ENCODE results near the gene COL9A3.

The COL9A3 gene

GRCh38 chr20:62885896-62886708, 69.3 kb downstream of the COL9A3 start:
- TF ChIP-seq SPI1 (IDR thresholded peaks at IDR 0.05; ENCODE audit: low read depth, low read length) (no peak), POU2F2 (IDR thresholded peaks at IDR 0.05; ENCODE audit: low read depth, low read length) (no peak), POLR2A (IDR thresholded peaks at IDR 0.05; ENCODE audit: low read depth, low read length) (no peak), TAF1 (IDR thresholded peaks at IDR 0.05; ENCODE audit: low read depth, low read length) (no peak)
- DNase-seq (ENCODE audit: insufficient read length, low spot score) (no peak), FAIRE-seq (no peak)

DNA sequence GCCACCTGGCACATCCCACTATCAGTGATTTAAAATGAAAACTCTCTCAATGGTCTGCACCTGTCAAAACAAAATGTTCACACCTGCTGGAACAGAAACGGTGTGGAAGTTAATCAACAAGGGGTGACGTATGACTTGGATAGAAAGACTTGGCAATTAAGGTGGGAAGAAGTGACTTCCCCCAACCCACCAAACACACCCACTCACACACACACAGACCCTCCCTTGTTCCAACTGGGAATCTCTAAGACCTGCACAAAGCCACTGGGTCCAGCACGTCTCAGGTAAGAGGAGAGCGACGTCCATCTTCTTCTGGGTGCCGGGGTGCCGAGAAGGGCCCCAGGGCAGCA, 69.8 kb downstream of the COL9A3 start:
- TF ChIP-seq POLR2A (IDR thresholded peaks at IDR 0.05; ENCODE audit: low read depth, low read length) (no peak), TAF1 (IDR thresholded peaks at IDR 0.05; ENCODE audit: low read depth, low read length) (no peak), POU2F2 (IDR thresholded peaks at IDR 0.05; ENCODE audit: low read depth, low read length) (no peak), POLR2AphosphoS5 (IDR thresholded peaks at IDR 0.05; ENCODE audit: low read depth, low read length) (no peak), SPI1 (IDR thresholded peaks at IDR 0.05; ENCODE audit: low read depth, low read length) (no peak), PAX5 (IDR thresholded peaks at IDR 0.05; ENCODE audit: insufficient read depth, low read length, severe bottlenecking) (no peak)
- FAIRE-seq: no peak
- DNase-seq (ENCODE audit: insufficient read length, low spot score): no peak

- DNase-seq (ENCODE audit: insufficient read length, low spot score): no peak
- no peak for FAIRE-seq
- TF ChIP-seq TAF1 (IDR thresholded peaks at IDR 0.05; ENCODE audit: low read depth, low read length) (no peak), SPI1 (IDR thresholded peaks at IDR 0.05; ENCODE audit: low read depth, low read length) (no peak), POLR2A (IDR thresholded peaks at IDR 0.05; ENCODE audit: low read depth, low read length) (no peak), POLR2AphosphoS5 (IDR thresholded peaks at IDR 0.05; ENCODE audit: low read depth, low read length) (no peak), PAX5 (IDR thresholded peaks at IDR 0.05; ENCODE audit: insufficient read depth, low read length, severe bottlenecking) (no peak)
These were observed 70.5 kb downstream of the COL9A3 start for GRCh38 chr20:62887152-62887859.

DNA sequence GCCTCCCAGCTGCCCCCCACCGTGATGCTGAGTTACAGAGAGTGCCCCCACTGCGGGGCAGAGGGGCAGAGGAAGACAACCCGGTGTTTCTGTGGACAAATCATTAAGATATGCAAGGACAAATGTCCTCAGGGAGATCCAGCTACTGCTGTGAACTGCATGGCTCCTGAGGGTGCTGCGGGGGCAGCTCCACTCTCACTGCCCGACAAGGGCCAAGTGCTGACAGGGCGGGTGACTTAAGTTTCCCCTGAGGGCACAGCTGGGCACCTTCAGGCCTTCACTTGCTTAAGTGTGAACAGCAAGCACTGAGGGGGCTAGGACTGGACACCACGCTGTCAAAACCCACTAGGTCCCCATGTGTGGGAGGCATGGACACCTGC, 71.0 kb downstream of the COL9A3 start:
- no peak for TF ChIP-seq POU2F2 (IDR thresholded peaks at IDR 0.05; ENCODE audit: low read depth, low read length)
- no peak for TF ChIP-seq POLR2AphosphoS5 (IDR thresholded peaks at IDR 0.05; ENCODE audit: low read depth, low read length)
- TF ChIP-seq TAF1 (IDR thresholded peaks at IDR 0.05; ENCODE audit: low read depth, low read length): no peak
- TF ChIP-seq PAX5 (IDR thresholded peaks at IDR 0.05; ENCODE audit: insufficient read depth, low read length, severe bottlenecking): no peak
- TF ChIP-seq POLR2A (IDR thresholded peaks at IDR 0.05; ENCODE audit: low read depth, low read length): no peak
- TF ChIP-seq SPI1 (IDR thresholded peaks at IDR 0.05; ENCODE audit: low read depth, low read length): no peak
- FAIRE-seq: no peak
- DNase-seq (ENCODE audit: insufficient read length, low spot score): no peak

GRCh38 chr20:62888406-62888805, 71.6 kb downstream of the COL9A3 start:
- TF ChIP-seq PAX5 (IDR thresholded peaks at IDR 0.05; ENCODE audit: insufficient read depth, low read length, severe bottlenecking) (no peak), TAF1 (IDR thresholded peaks at IDR 0.05; ENCODE audit: low read depth, low read length) (no peak), POU2F2 (IDR thresholded peaks at IDR 0.05; ENCODE audit: low read depth, low read length) (no peak), POLR2AphosphoS5 (IDR thresholded peaks at IDR 0.05; ENCODE audit: low read depth, low read length) (no peak), POLR2A (IDR thresholded peaks at IDR 0.05; ENCODE audit: low read depth, low read length) (no peak)
- no peak for DNase-seq (ENCODE audit: insufficient read length, low spot score)
- FAIRE-seq: no peak

DNA sequence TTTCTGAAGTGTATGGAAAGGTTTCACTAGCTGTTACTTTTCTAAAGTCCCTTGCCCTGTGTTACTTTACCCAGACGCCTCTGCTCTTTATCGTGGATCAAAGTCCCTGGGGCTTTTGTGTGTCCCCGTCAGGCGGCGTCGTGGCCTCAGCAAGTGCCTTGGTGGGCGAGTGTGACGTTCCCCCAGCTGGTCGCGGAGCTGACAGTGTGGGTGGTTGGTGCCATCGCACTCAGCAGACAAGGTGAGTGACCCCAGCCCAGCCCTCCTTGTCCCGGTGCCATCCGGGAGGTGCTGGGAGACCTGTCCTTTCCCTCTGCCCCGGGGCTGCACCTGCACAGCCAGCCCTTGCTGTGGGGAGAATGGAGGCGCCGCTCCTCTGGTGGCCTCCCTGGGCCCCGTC, 72.1 kb downstream of the COL9A3 start:
- no peak for TF ChIP-seq PAX5 (IDR thresholded peaks at IDR 0.05; ENCODE audit: insufficient read depth, low read length, severe bottlenecking)
- no peak for TF ChIP-seq POLR2A (IDR thresholded peaks at IDR 0.05; ENCODE audit: low read depth, low read length)
- no peak for TF ChIP-seq POLR2AphosphoS5 (IDR thresholded peaks at IDR 0.05; ENCODE audit: low read depth, low read length)
- no peak for TF ChIP-seq SPI1 (IDR thresholded peaks at IDR 0.05; ENCODE audit: low read depth, low read length)
- no peak for TF ChIP-seq POU2F2 (IDR thresholded peaks at IDR 0.05; ENCODE audit: low read depth, low read length)
- TF ChIP-seq TAF1 (IDR thresholded peaks at IDR 0.05; ENCODE audit: low read depth, low read length): no peak
- no peak for FAIRE-seq

GRCh38 chr20:62889411-62889810, 72.6 kb downstream of the COL9A3 start:
- FAIRE-seq (no peak), DNase-seq (ENCODE audit: insufficient read length, low spot score) (no peak)
- TF ChIP-seq SPI1 (IDR thresholded peaks at IDR 0.05; ENCODE audit: low read depth, low read length) (no peak), POLR2A (IDR thresholded peaks at IDR 0.05; ENCODE audit: low read depth, low read length) (no peak), TAF1 (IDR thresholded peaks at IDR 0.05; ENCODE audit: low read depth, low read length) (no peak), POU2F2 (IDR thresholded peaks at IDR 0.05; ENCODE audit: low read depth, low read length) (no peak), PAX5 (IDR thresholded peaks at IDR 0.05; ENCODE audit: insufficient read depth, low read length, severe bottlenecking) (no peak), POLR2AphosphoS5 (IDR thresholded peaks at IDR 0.05; ENCODE audit: low read depth, low read length) (no peak)

More for the DNA sequence above, 72.1 kb downstream of the COL9A3 start:
- DNase-seq (ENCODE audit: insufficient read length, low spot score): no peak

GRCh38 chr20:62889871-62890270, 73.0 kb downstream of the COL9A3 start:
- no peak for FAIRE-seq
- no peak for TF ChIP-seq POU2F2 (IDR thresholded peaks at IDR 0.05; ENCODE audit: low read depth, low read length)
- no peak for DNase-seq (ENCODE audit: insufficient read length, low spot score)

DNA sequence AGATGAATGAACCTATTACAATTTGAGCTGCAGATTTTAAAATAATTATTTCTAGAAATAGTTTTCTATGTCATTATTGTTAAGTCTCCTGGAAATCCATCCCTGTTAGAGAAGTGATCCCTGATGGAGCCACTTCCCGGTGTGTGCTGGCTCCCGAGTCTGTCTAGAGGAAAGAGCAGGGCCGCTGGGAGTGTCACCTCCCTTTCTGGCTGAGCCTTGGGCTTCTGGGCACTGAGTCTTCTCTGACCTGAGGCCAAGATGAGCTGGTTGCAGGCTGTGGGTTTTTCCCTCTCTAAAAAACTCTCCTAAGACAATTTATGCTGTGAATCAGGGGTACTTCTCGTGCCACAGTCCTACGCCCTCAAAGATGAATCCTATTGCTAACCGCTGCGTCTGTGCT, 73.6 kb downstream of the COL9A3 start:
- no peak for DNase-seq (ENCODE audit: insufficient read length, low spot score)
- FAIRE-seq: no peak
- TF ChIP-seq PAX5 (IDR thresholded peaks at IDR 0.05; ENCODE audit: insufficient read depth, low read length, severe bottlenecking) (no peak), TAF1 (IDR thresholded peaks at IDR 0.05; ENCODE audit: low read depth, low read length) (no peak), POLR2AphosphoS5 (IDR thresholded peaks at IDR 0.05; ENCODE audit: low read depth, low read length) (no peak), POU2F2 (IDR thresholded peaks at IDR 0.05; ENCODE audit: low read depth, low read length) (no peak), SPI1 (IDR thresholded peaks at IDR 0.05; ENCODE audit: low read depth, low read length) (no peak), POLR2A (IDR thresholded peaks at IDR 0.05; ENCODE audit: low read depth, low read length) (no peak)

Measured in GM12891 (cell line).